H1 (cell line): ENCODE results near the gene TAGLN3. TPM values are rescaled to one million over a fixed set of nuclear protein-coding genes. Genes with fewer than 3 reads are reported as not detected.

Source experiments
- polyA plus RNA-seq, 7 experiments: library from polyadenylated mRNA; depleted of rRNA in 3 of 7; stranded (reverse) in 5 of 7; unstranded in 2 of 7; fragments of >200 nt in 5 of 7; fragments of 200-250 nt in 2 of 7; gene quantifications; 1 replicate in 5 of 7; 2 replicates in 1 of 7; 4 replicates in 1 of 7; pipeline versions ENCODE4 v1.2.1 to v1.2.3, GENCODE V29; 2011 to 2013; ENCODE audit warnings: missing spikeins in 2 of 7, mixed read lengths in 2 of 7
- total RNA-seq: library from RNA; stranded (reverse); fragmentation: NEBNext Ultra II Directional; extraction: Animal tissue kit (Norgen Biotek cat#: 25700); gene quantifications from 2 replicates; pipeline ENCODE4 v1.2.1, GENCODE V29; 2021
- TF ChIP-seq, protein P1 (sequence below): fragments of 300-600 bp; sonication (generic); IDR thresholded peaks from 2 replicates; pipeline ENCODE4 v1.7.1; 2012; ENCODE audit warnings: low read length, moderate library complexity, mild to moderate bottlenecking, inconsistent platforms; ENCODE audit not compliant: insufficient replicate concordance

TAGLN3 gene
- total and polyA plus RNA-seq, 2 of the 8 experiments (the other 6 are each of a cell fraction or from before 2014, with no cell fraction given), result 6.3 to 7.5 TPM

DNA sequence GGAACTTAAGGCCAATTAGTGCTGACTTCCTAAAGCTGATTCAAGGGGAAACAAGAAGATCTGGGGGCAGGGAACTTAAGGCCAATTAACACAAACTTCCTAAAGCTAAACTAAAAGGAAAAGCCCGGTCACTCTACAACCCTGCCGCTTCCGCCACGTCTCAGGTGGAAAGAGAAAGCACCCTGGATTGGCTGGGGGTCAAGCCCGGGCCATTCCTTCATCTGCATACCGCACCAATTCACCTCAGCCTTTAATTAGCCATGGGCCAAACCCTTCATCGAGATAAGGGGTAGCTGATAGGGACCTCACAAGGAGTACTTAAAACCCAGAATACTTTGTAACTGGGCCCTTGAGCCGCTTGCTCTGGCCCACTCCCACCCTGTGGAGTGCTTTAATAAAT lies 50.2 kb downstream of the TAGLN3 start (continued):
- TF ChIP-seq, protein P1, sequence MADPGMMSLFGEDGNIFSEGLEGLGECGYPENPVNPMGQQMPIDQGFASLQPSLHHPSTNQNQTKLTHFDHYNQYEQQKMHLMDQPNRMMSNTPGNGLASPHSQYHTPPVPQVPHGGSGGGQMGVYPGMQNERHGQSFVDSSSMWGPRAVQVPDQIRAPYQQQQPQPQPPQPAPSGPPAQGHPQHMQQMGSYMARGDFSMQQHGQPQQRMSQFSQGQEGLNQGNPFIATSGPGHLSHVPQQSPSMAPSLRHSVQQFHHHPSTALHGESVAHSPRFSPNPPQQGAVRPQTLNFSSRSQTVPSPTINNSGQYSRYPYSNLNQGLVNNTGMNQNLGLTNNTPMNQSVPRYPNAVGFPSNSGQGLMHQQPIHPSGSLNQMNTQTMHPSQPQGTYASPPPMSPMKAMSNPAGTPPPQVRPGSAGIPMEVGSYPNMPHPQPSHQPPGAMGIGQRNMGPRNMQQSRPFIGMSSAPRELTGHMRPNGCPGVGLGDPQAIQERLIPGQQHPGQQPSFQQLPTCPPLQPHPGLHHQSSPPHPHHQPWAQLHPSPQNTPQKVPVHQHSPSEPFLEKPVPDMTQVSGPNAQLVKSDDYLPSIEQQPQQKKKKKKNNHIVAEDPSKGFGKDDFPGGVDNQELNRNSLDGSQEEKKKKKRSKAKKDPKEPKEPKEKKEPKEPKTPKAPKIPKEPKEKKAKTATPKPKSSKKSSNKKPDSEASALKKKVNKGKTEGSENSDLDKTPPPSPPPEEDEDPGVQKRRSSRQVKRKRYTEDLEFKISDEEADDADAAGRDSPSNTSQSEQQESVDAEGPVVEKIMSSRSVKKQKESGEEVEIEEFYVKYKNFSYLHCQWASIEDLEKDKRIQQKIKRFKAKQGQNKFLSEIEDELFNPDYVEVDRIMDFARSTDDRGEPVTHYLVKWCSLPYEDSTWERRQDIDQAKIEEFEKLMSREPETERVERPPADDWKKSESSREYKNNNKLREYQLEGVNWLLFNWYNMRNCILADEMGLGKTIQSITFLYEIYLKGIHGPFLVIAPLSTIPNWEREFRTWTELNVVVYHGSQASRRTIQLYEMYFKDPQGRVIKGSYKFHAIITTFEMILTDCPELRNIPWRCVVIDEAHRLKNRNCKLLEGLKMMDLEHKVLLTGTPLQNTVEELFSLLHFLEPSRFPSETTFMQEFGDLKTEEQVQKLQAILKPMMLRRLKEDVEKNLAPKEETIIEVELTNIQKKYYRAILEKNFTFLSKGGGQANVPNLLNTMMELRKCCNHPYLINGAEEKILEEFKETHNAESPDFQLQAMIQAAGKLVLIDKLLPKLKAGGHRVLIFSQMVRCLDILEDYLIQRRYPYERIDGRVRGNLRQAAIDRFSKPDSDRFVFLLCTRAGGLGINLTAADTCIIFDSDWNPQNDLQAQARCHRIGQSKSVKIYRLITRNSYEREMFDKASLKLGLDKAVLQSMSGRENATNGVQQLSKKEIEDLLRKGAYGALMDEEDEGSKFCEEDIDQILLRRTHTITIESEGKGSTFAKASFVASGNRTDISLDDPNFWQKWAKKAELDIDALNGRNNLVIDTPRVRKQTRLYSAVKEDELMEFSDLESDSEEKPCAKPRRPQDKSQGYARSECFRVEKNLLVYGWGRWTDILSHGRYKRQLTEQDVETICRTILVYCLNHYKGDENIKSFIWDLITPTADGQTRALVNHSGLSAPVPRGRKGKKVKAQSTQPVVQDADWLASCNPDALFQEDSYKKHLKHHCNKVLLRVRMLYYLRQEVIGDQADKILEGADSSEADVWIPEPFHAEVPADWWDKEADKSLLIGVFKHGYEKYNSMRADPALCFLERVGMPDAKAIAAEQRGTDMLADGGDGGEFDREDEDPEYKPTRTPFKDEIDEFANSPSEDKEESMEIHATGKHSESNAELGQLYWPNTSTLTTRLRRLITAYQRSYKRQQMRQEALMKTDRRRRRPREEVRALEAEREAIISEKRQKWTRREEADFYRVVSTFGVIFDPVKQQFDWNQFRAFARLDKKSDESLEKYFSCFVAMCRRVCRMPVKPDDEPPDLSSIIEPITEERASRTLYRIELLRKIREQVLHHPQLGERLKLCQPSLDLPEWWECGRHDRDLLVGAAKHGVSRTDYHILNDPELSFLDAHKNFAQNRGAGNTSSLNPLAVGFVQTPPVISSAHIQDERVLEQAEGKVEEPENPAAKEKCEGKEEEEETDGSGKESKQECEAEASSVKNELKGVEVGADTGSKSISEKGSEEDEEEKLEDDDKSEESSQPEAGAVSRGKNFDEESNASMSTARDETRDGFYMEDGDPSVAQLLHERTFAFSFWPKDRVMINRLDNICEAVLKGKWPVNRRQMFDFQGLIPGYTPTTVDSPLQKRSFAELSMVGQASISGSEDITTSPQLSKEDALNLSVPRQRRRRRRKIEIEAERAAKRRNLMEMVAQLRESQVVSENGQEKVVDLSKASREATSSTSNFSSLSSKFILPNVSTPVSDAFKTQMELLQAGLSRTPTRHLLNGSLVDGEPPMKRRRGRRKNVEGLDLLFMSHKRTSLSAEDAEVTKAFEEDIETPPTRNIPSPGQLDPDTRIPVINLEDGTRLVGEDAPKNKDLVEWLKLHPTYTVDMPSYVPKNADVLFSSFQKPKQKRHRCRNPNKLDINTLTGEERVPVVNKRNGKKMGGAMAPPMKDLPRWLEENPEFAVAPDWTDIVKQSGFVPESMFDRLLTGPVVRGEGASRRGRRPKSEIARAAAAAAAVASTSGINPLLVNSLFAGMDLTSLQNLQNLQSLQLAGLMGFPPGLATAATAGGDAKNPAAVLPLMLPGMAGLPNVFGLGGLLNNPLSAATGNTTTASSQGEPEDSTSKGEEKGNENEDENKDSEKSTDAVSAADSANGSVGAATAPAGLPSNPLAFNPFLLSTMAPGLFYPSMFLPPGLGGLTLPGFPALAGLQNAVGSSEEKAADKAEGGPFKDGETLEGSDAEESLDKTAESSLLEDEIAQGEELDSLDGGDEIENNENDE, result no peak
